ENCODE results near the gene LCNL1. TPM values are rescaled to one million over a fixed set of nuclear protein-coding genes. Genes with fewer than 3 reads are reported as not detected.
A peak's percentile ranks its signal among the peaks of the same experiment; 100 is the strongest.

The LCNL1 gene
- total and polyA plus RNA-seq, 8 donors = 0.38 to 2.7 (median 1.2) TPM

DNA sequence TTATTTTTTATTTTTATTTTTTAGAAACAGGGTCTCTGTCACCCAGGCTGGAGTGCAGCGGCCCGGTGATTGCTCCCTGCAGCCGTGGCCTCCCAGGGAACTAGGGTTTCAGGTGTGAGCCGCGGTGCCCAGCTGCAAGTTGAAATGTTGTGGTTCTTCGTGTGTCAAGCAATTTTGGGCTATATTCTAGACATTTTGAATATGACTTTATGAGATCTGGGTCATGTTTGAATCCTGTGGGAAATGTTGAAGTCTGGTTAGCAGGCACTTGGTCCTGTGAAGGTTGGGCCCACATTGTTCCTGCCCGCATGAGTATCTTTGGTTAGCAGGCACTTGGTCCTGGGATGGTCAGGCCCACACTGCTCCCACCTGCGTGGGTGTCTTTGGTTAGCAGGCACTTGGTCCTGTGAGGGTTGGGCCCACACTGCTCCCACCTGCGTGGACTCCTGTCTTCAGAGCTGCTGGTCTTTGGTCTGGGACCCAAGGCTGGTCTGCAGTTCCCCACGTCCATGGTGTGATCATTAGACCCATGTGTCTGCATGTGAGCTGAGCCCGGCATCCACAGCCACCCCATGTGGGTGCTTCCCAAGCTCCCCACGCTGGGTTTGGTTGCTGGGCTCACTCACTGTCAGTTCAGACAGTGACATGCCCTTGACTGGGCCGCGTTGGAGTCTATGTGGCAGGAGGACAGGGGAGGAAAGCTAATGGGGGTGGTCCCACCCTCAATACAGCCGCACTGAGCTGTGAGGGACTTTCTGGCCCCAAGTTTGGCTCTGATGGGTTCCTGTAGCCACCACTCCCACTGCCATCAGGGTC lies 45.4 kb upstream of the LCNL1 start:
- Histone ChIP-seq H3K4me1 (peaks cover 0 to 12% of the 10 kb centered on the region in 2 donors), H3K9me3 (no peaks in the 10 kb centered on the region), H3K27me3 (no peaks in the 10 kb centered on the region), H3K4me3 (no peak overlapping the region), H3K27ac (no peak overlapping the region), H3K36me3 (peaks cover 0 to 46% of the 10 kb centered on the region in 2 donors)
- ATAC-seq (no peak), DNase-seq (peak in 1 of 4 donors; percentile 43)
- no peak for TF ChIP-seq CTCF (IDR thresholded peaks at IDR 0.05)
- intact Hi-C loops (cut with DNase I) = loop anchor here in 1 of 2 donors (10.0 kb wide), 1 partner anchor 83 kb away; the partner anchor contains the start of gene MAMDC4

GRCh38 chr9:136939431-136939995 lies 43.3 kb upstream of the LCNL1 start:
- no peak for TF ChIP-seq CTCF (IDR thresholded peaks at IDR 0.05)
- Histone ChIP-seq H3K4me3 (no peak overlapping the region), H3K4me1 (peaks cover 2 to 26% of the 10 kb centered on the region in 2 donors), H3K9me3 (no peaks in the 10 kb centered on the region), H3K27ac (no peak overlapping the region), H3K36me3 (peaks cover 0 to 54% of the 10 kb centered on the region in 2 donors), H3K27me3 (no peaks in the 10 kb centered on the region)
- peak in 2 of 4 donors; percentile 19 to 60 for DNase-seq
- intact Hi-C loops (cut with DNase I) = loop anchor here in 1 of 2 donors (10.0 kb wide), 1 partner anchor 85 kb away; the partner anchor contains the start of gene MAMDC4
- no peak for ATAC-seq

- ATAC-seq (no peak), DNase-seq (peak in 1 of 4 donors; percentile 25)
- no peaks in the 10 kb centered on the region for H3K27me3 ChIP-seq
- intact Hi-C loops (cut with DNase I) = loop anchor here in 1 of 2 donors (10.0 kb wide), 1 partner anchor 85 kb away; the partner anchor contains the start of gene MAMDC4
- H3K4me1 ChIP-seq = peaks cover 2 to 30% of the 10 kb centered on the region in 2 donors
- H3K27ac ChIP-seq = no peak overlapping the region
- no peaks in the 10 kb centered on the region for H3K9me3 ChIP-seq
- H3K4me3 ChIP-seq = no peak overlapping the region
- TF ChIP-seq CTCF (IDR thresholded peaks at IDR 0.05) = no peak
- H3K36me3 ChIP-seq = peaks cover 0 to 54% of the 10 kb centered on the region in 2 donors
Observed at GRCh38 chr9:136939996-136940525, 42.7 kb upstream of the LCNL1 start.

- intact Hi-C loops (cut with DNase I) = no loop called here
- Histone ChIP-seq H3K4me1 (peaks cover 2 to 27% of the 10 kb centered on the region in 2 donors), H3K27ac (no peak overlapping the region), H3K4me3 (no peak overlapping the region), H3K9me3 (no peaks in the 10 kb centered on the region), H3K27me3 (no peaks in the 10 kb centered on the region), H3K36me3 (peaks cover 0 to 54% of the 10 kb centered on the region in 2 donors)
- DNase-seq = peak in 2 of 4 donors; percentile 27 to 79
- no peak for TF ChIP-seq CTCF (IDR thresholded peaks at IDR 0.05)
- ATAC-seq = no peak
Observed at GRCh38 chr9:136940526-136941230, 42.1 kb upstream of the LCNL1 start.
